22Rv1 (cell line): ENCODE results near the gene ACACA.

Source experiments
- ZFX ChIP-seq: fragments of 450-650 bp; IDR thresholded peaks from 2 replicates; pipeline ENCODE4 v1.6.1; 2017; ENCODE audit warnings: antibody characterized with exemption, borderline replicate concordance
- TF ChIP-seq, protein P1 (sequence below): fragments of 450-650 bp; IDR thresholded peaks from 2 replicates; pipeline ENCODE4 v1.5.1; 2017; ENCODE audit warnings: mild to moderate bottlenecking

GRCh38 chr17:37096071-37096470, 310.6 kb downstream of the ACACA start:
- TF ChIP-seq, protein P1, sequence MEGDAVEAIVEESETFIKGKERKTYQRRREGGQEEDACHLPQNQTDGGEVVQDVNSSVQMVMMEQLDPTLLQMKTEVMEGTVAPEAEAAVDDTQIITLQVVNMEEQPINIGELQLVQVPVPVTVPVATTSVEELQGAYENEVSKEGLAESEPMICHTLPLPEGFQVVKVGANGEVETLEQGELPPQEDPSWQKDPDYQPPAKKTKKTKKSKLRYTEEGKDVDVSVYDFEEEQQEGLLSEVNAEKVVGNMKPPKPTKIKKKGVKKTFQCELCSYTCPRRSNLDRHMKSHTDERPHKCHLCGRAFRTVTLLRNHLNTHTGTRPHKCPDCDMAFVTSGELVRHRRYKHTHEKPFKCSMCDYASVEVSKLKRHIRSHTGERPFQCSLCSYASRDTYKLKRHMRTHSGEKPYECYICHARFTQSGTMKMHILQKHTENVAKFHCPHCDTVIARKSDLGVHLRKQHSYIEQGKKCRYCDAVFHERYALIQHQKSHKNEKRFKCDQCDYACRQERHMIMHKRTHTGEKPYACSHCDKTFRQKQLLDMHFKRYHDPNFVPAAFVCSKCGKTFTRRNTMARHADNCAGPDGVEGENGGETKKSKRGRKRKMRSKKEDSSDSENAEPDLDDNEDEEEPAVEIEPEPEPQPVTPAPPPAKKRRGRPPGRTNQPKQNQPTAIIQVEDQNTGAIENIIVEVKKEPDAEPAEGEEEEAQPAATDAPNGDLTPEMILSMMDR: no peak
- TF ChIP-seq ZFX: no peak
